HG03097 (cell line): ENCODE results near the gene DUOXA1.
A peak's percentile ranks its signal among the peaks of the same experiment; 100 is the strongest.

Experiments used
- ATAC-seq: cut with Tn5 transposase; IDR thresholded peaks from one replicate; pipeline ENCODE4 v1.9.1; 2021; ENCODE audit not compliant: unreplicated experiment, low FRiP score

DUOXA1 gene

GRCh38 chr15:45134046-45134445, 4.4 kb upstream of the DUOXA1 start:
- ATAC-seq = no peak

GRCh38 chr15:45133561-45133920, 3.9 kb upstream of the DUOXA1 start:
- ATAC-seq = no peak

- no peak for ATAC-seq
Measured at GRCh38 chr15:45132844-45133560, 3.3 kb upstream of the DUOXA1 start.

GRCh38 chr15:45131510-45131909, 1.8 kb upstream of the DUOXA1 start:
- no peak for ATAC-seq

GRCh38 chr15:45130291-45131000, 767 bp upstream of the DUOXA1 start:
- no peak for ATAC-seq

- no peak for ATAC-seq
Measured at GRCh38 chr15:45128971-45129639, 574 bp downstream of the DUOXA1 start.

GRCh38 chr15:45126535-45127158, 3.0 kb downstream of the DUOXA1 start:
- ATAC-seq = no peak

- no peak for ATAC-seq
Measured at GRCh38 chr15:45123397-45123796, 6.3 kb downstream of the DUOXA1 start.

GRCh38 chr15:45122719-45123118, 7.0 kb downstream of the DUOXA1 start:
- ATAC-seq = no peak

- ATAC-seq = no peak
Measured at GRCh38 chr15:45121706-45122417, 7.8 kb downstream of the DUOXA1 start.

- no peak for ATAC-seq
Measured at GRCh38 chr15:45121020-45121419, 8.7 kb downstream of the DUOXA1 start.

GRCh38 chr15:45120081-45120972, 9.4 kb downstream of the DUOXA1 start:
- ATAC-seq = no peak

- no peak for ATAC-seq
Measured at GRCh38 chr15:45118996-45119395, 10.7 kb downstream of the DUOXA1 start.

GRCh38 chr15:45118131-45118588, 11.5 kb downstream of the DUOXA1 start:
- peak; percentile 95 for ATAC-seq

- ATAC-seq = no peak
Measured at GRCh38 chr15:45117308-45118130, 12.2 kb downstream of the DUOXA1 start.

GRCh38 chr15:45116482-45117307, 13.0 kb downstream of the DUOXA1 start:
- ATAC-seq = no peak

- no peak for ATAC-seq
Measured at GRCh38 chr15:45116006-45116481, 13.6 kb downstream of the DUOXA1 start.
